MM.1S (cell line): ENCODE data around the gene PTPRO.

Source experiments
- DNase-seq: peaks from one replicate; pipeline ENCODE4 v3.0.0-alpha.2; 2015
- H2AFZ ChIP-seq: fragments of 300-600 bp; sonication (generic); 2 replicates; pipeline ENCODE4 v1.6.0; 2016; ENCODE audit warnings: antibody characterized with exemption, low read length
- H3F3A ChIP-seq: fragments of 300-600 bp; sonication (generic); 2 replicates; pipeline ENCODE4 v1.6.1; 2016; ENCODE audit warnings: mild to moderate bottlenecking, antibody characterized with exemption, low read length, moderate library complexity, mixed read lengths; ENCODE audit not compliant: insufficient read depth
- H3K27ac ChIP-seq: fragments of 300-600 bp; sonication (generic); 2 replicates; pipeline ENCODE4 v1.5.1; 2016; ENCODE audit warnings: mild to moderate bottlenecking, low read length
- H3K27me3 ChIP-seq: fragments of 300-600 bp; sonication (generic); replicated peaks from 2 replicates; pipeline ENCODE4 v1.6.0; 2016; ENCODE audit warnings: low read length; ENCODE audit not compliant: insufficient read depth
- H3K36me3 ChIP-seq: fragments of 300-600 bp; sonication (generic); replicated peaks from 2 replicates; pipeline ENCODE4 v1.6.1; 2016; ENCODE audit warnings: mild to moderate bottlenecking, low read length, mixed read lengths; ENCODE audit not compliant: insufficient read depth
- H3K4me1 ChIP-seq: fragments of 300-600 bp; sonication (generic); 2 replicates; pipeline ENCODE4 v1.6.1; 2016; ENCODE audit warnings: low read length, mixed read lengths
- H3K4me2 ChIP-seq: fragments of 300-600 bp; sonication (generic); 2 replicates; pipeline ENCODE4 v1.6.0; 2016; ENCODE audit warnings: low read depth, low read length
- H3K4me3 ChIP-seq: fragments of 300-600 bp; sonication (generic); 2 replicates; pipeline ENCODE4 v1.5.1; 2016; ENCODE audit warnings: low read length, mixed read lengths
- H3K79me2 ChIP-seq: fragments of 300-600 bp; sonication (generic); 2 replicates; pipeline ENCODE4 v1.6.1; 2016; ENCODE audit warnings: mixed run types, low read length, mixed read lengths
- H3K9ac ChIP-seq: fragments of 300-600 bp; sonication (generic); 2 replicates; pipeline ENCODE4 v1.6.1; 2016; ENCODE audit warnings: low read length, mixed read lengths
- H3K9me2 ChIP-seq: fragments of 300-600 bp; sonication (generic); replicated peaks from 2 replicates; pipeline ENCODE4 v1.6.1; 2016; ENCODE audit warnings: mild to moderate bottlenecking, low read length, mixed read lengths; ENCODE audit not compliant: insufficient read depth
- H3K9me3 ChIP-seq: fragments of 300-600 bp; sonication (generic); replicated peaks from 2 replicates; pipeline ENCODE4 v1.6.1; 2016; ENCODE audit warnings: mild to moderate bottlenecking, low read length, mixed read lengths; ENCODE audit not compliant: insufficient read depth
- H4K20me1 ChIP-seq: fragments of 300-600 bp; sonication (generic); 2 replicates; pipeline ENCODE4 v1.6.1; 2016; ENCODE audit warnings: mild to moderate bottlenecking, low read length, moderate library complexity, mixed read lengths; ENCODE audit not compliant: insufficient read depth
- CTCF ChIP-seq: fragments of 300-600 bp; sonication (generic); IDR thresholded peaks from 2 replicates; pipeline ENCODE4 v1.5.1; 2016; ENCODE audit warnings: antibody characterized with exemption, low read length, mixed read lengths
- EZH2 ChIP-seq: fragments of 300-600 bp; sonication (generic); optimal IDR thresholded peaks from 2 replicates; pipeline ENCODE3; 2017; ENCODE audit warnings: low read depth, mild to moderate bottlenecking, antibody characterized with exemption, low read length, mixed read lengths
- EZH2phosphoT487 ChIP-seq: fragments of 300-600 bp; sonication (generic); IDR thresholded peaks from 2 replicates; pipeline ENCODE4 v1.6.1; 2018; ENCODE audit warnings: antibody characterized with exemption, low read length

PTPRO gene

GRCh38 chr12:15423629-15424028, 101.3 kb downstream of the PTPRO start:
- H3K4me1 ChIP-seq: no peaks in the 10 kb centered on the region
- H3K4me2 ChIP-seq: no peak overlapping the region
- DNase-seq: no peak
- H3K4me3 ChIP-seq: no peak overlapping the region
- no peaks in the 10 kb centered on the region for H4K20me1 ChIP-seq
- H3K27me3 ChIP-seq: no peaks in the 10 kb centered on the region
- no peaks in the 10 kb centered on the region for H3K36me3 ChIP-seq
- H2AFZ ChIP-seq: no peak overlapping the region
- H3K9me2 ChIP-seq: no peaks in the 10 kb centered on the region
- no peak overlapping the region for H3K9ac ChIP-seq
- no peak for TF ChIP-seq EZH2phosphoT487
- TF ChIP-seq EZH2: no peak
- no peak for TF ChIP-seq CTCF
- H3F3A ChIP-seq: no peaks in the 10 kb centered on the region
- no peaks in the 10 kb centered on the region for H3K9me3 ChIP-seq
- H3K79me2 ChIP-seq: no peaks in the 10 kb centered on the region
- no peak overlapping the region for H3K27ac ChIP-seq

DNA sequence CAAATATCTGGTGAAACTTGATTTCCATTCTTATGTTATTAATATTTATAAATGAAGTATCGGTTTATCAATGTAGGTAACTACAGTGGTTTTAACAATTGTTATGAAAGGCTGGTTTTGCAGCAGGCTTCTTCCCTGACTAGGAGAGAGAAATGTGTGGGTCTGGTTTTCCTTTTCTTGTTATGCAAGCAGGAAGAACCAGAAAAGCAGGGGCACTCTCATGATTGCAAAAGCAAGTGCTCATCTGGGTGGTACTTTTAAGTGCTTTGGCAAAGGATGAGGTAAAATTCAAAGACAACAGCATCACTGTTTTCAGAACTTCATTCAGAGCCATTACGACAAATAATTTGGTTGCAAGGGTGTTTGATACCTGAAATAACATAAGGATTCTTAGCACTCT, 105.6 kb downstream of the PTPRO start:
- DNase-seq: no peak
- Histone ChIP-seq H3K36me3 (no peaks in the 10 kb centered on the region), H3F3A (no peaks in the 10 kb centered on the region), H3K9ac (no peak overlapping the region), H2AFZ (no peak overlapping the region), H3K27ac (no peak overlapping the region), H3K9me2 (no peaks in the 10 kb centered on the region), H3K79me2 (no peaks in the 10 kb centered on the region), H3K4me1 (no peaks in the 10 kb centered on the region), H3K4me3 (no peak overlapping the region), H3K9me3 (no peaks in the 10 kb centered on the region), H3K27me3 (no peaks in the 10 kb centered on the region), H4K20me1 (no peaks in the 10 kb centered on the region), H3K4me2 (no peak overlapping the region)
- TF ChIP-seq CTCF: no peak
- no peak for TF ChIP-seq EZH2phosphoT487
- TF ChIP-seq EZH2: no peak

GRCh38 chr12:15428632-15429031, 106.3 kb downstream of the PTPRO start:
- no peak for TF ChIP-seq EZH2phosphoT487
- TF ChIP-seq EZH2: no peak
- no peak for TF ChIP-seq CTCF
- H3F3A ChIP-seq: no peaks in the 10 kb centered on the region
- no peaks in the 10 kb centered on the region for H4K20me1 ChIP-seq
- H3K4me1 ChIP-seq: no peaks in the 10 kb centered on the region
- H3K27ac ChIP-seq: no peak overlapping the region
- H3K4me3 ChIP-seq: no peak overlapping the region
- no peak for DNase-seq
- H2AFZ ChIP-seq: no peak overlapping the region
- no peaks in the 10 kb centered on the region for H3K27me3 ChIP-seq
- no peaks in the 10 kb centered on the region for H3K9me3 ChIP-seq
- no peaks in the 10 kb centered on the region for H3K9me2 ChIP-seq
- H3K79me2 ChIP-seq: no peaks in the 10 kb centered on the region
- no peak overlapping the region for H3K4me2 ChIP-seq
- H3K9ac ChIP-seq: no peak overlapping the region
- H3K36me3 ChIP-seq: no peaks in the 10 kb centered on the region

DNA sequence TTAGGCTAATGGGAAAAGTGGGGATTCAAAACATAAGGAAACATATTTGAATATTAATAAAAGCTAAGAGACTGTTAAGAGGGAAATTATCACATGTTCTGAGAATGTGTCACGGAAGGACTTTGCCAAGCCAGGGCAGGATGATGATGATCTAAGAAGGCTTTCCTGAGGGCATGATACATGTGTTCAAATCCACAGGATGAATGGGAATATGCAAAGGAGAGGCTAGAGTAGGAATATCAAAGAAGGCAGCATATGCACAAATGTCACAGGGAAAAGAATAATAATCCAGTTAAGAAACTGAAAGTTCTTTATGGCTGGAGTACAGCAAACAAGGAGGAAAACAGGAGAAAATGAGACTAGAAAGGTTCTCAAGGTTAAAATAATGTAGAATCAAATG, 107.0 kb downstream of the PTPRO start:
- TF ChIP-seq EZH2phosphoT487: no peak
- no peak for TF ChIP-seq EZH2
- TF ChIP-seq CTCF: no peak
- no peak overlapping the region for H3K27ac ChIP-seq
- no peaks in the 10 kb centered on the region for H3K79me2 ChIP-seq
- no peaks in the 10 kb centered on the region for H3K36me3 ChIP-seq
- no peak for DNase-seq
- H3K27me3 ChIP-seq: no peaks in the 10 kb centered on the region
- H2AFZ ChIP-seq: no peak overlapping the region
- no peaks in the 10 kb centered on the region for H4K20me1 ChIP-seq
- no peak overlapping the region for H3K4me3 ChIP-seq
- no peaks in the 10 kb centered on the region for H3K9me2 ChIP-seq
- no peak overlapping the region for H3K9ac ChIP-seq
- no peaks in the 10 kb centered on the region for H3K4me1 ChIP-seq
- H3K4me2 ChIP-seq: no peak overlapping the region
- no peaks in the 10 kb centered on the region for H3K9me3 ChIP-seq
- no peaks in the 10 kb centered on the region for H3F3A ChIP-seq
